Panc1 (cell line): ENCODE results near the gene QRICH1. TPM values are rescaled to one million over a fixed set of nuclear protein-coding genes. Genes with fewer than 3 reads are reported as not detected.

Source experiments
- ATAC-seq: fragments of 200-7000 bp; cut with Tn5 transposase; 2 replicates; pipeline ENCODE4 v1.9.1; 2020; ENCODE audit warnings: mild to moderate bottlenecking, moderate library complexity
- BruUV-seq: library from RNA; stranded (reverse); fragments of 400-500 nt; replicated peaks from 2 replicates; lab custom pipeline; 2021; lab: Mats Ljungman, UMichigan
- CTCF ChIA-PET: fragments of 300-600 bp; sonication (Branson Sonifier 250); formaldehyde crosslinking; loops from one replicate; lab custom pipeline; 2022; ENCODE audit warnings: antibody characterized with exemption; lab: Charles Lee
- POLR2A ChIA-PET: fragments of 300-600 bp; sonication (Branson Sonifier 250); formaldehyde crosslinking; loops from one replicate; lab custom pipeline; 2022; ENCODE audit warnings: antibody characterized with exemption; lab: Charles Lee
- DNase-seq: peaks from one replicate; pipeline ENCODE4 v3.0.0-alpha.2; 2010; ENCODE audit warnings: low read depth, low spot score
- H3K27ac ChIP-seq: 2 replicates; pipeline ENCODE4 v1.5.1; 2011; ENCODE audit warnings: mild to moderate bottlenecking, low read length, inconsistent platforms
- H3K27me3 ChIP-seq: fragments of 200-500 bp; sonication (Bioruptor generic); 2 replicates; pipeline ENCODE4 v1.6.0; 2014; ENCODE audit warnings: low read length, inconsistent platforms; ENCODE audit not compliant: control insufficient read depth, insufficient read depth
- H3K36me3 ChIP-seq: fragments of 200-500 bp; sonication (Bioruptor generic); 2 replicates; pipeline ENCODE4 v1.5.1; 2014; ENCODE audit warnings: inconsistent platforms, mild to moderate bottlenecking, low read length, moderate library complexity; ENCODE audit not compliant: control insufficient read depth, insufficient read depth
- H3K4me1 ChIP-seq: 2 replicates; pipeline ENCODE4 v1.5.1; 2011; ENCODE audit warnings: inconsistent platforms, mild to moderate bottlenecking, low read length, moderate library complexity; ENCODE audit not compliant: control insufficient read depth, insufficient read depth
- H3K4me3 ChIP-seq, 2 experiments: 2 replicates each; pipeline ENCODE4 v1.5.1; 2011 to 2012; ENCODE audit warnings: low read depth in 2 of 2, low read length in 2 of 2, mild to moderate bottlenecking in 2 of 2, inconsistent platforms in 1 of 2, moderate library complexity in 1 of 2
- H3K9me3 ChIP-seq: fragments of 200-500 bp; sonication (Bioruptor generic); 2 replicates; pipeline ENCODE4 v1.5.1; 2014; ENCODE audit warnings: low read depth, mild to moderate bottlenecking, inconsistent platforms, low read length, moderate library complexity; ENCODE audit not compliant: control insufficient read depth, insufficient read depth
- POLR2AphosphoS5 ChIP-seq: IDR thresholded peaks from 2 replicates; pipeline ENCODE4 v1.6.1; 2012; ENCODE audit warnings: mild to moderate bottlenecking, low read depth, low read length, moderate library complexity
- SIN3A ChIP-seq: IDR thresholded peaks from 2 replicates; pipeline ENCODE4 v1.6.1; 2012; ENCODE audit warnings: low read depth, mild to moderate bottlenecking, low read length, moderate library complexity, borderline replicate concordance; ENCODE audit not compliant: insufficient read depth
- TCF7L2 ChIP-seq: IDR thresholded peaks from 2 replicates; pipeline ENCODE4 v1.6.1; 2011; ENCODE audit warnings: mild to moderate bottlenecking, low read depth, low read length, inconsistent platforms
- in situ Hi-C: cut with HindIII; loops from 2 replicates; pipeline ENCODE4 v1.10.0; 2016; ENCODE audit warnings: low sequenced_read_pairs, low pct_unique_long_range_greater_than_20kb
- intact Hi-C: fragments of 100-400 bp; cut with micrococcal nuclease; formaldehyde crosslinking; loops from one replicate; pipeline ENCODE4 v1.10.0; 2022; ENCODE audit not compliant: unreplicated experiment
- total RNA-seq: library from RNA; stranded (reverse); gene quantifications from one replicate; pipeline ENCODE4 v1.2.1, GENCODE V29; 2021; ENCODE audit not compliant: unreplicated experiment
- TF ChIP-seq, protein P1 (sequence below), 2 experiments: IDR thresholded peaks; 2 replicates each; pipeline ENCODE4 v1.6.1; 2011 to 2012; ENCODE audit warnings: low read depth in 2 of 2, control low read depth in 1 of 2, low read length in 1 of 2, mild to moderate bottlenecking in 1 of 2, moderate library complexity in 1 of 2; ENCODE audit not compliant: insufficient read depth in 1 of 2
- TF ChIP-seq, protein P2 (sequence below): fragments of 450-650 bp; IDR thresholded peaks from 2 replicates; pipeline ENCODE4 v1.5.1; 2017; ENCODE audit warnings: mild to moderate bottlenecking

The QRICH1 gene
- total RNA-seq, 1 experiment from 2014 or later: 79.9 TPM

DNA sequence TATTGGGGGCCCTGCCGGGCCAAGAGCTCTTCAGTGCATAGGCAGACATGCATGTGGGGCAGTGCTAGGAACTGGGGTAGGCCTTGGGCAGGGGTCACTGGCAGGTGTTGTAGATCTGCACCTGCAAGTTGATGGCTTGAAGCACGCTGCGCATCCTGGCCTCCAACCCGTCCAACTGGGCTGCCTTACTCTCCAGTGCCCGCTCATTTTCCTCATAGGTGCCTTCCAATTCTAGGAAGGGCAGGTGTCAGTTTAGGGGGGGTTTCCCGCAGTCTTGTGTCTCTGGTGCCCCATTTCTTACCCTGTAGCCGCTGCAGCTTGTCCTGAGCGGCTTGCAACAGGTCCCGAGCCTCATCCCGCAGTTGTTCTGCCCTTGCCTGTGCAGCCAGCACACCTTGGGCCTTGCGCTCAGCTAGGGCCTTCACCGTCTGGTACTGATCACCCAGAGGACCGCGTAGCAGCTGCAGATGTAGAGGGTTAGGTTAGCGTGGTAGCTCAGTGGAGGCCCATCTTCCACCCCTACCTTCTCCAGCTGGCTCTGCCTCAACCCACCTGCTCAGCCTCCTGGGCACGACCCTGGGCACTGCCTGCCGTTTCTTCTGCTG is 27.4 kb upstream of the QRICH1 start:
- H3K27ac ChIP-seq: peak overlapping the region; percentile 92
- no peaks in the 10 kb centered on the region for H3K9me3 ChIP-seq
- DNase-seq: no peak
- ChIA-PET POLR2A (interaction anchor here (0.7 to 0.8 kb wide), 3 partner anchors 12 to 236 kb away, joined by 3 to 8 read pairs (median 4); partner anchors contain the start of gene WDR6), CTCF (interaction anchor here (0.5 to 0.7 kb wide), 3 partner anchors 19 to 1851 kb away, joined by 3 to 5 read pairs (median 3); no protein-coding TSS in a partner anchor)
- H3K4me1 ChIP-seq: peaks cover 8% of the 10 kb centered on the region
- no peaks in the 10 kb centered on the region; the same call in 1 of the 2 replicates for H3K36me3 ChIP-seq
- BruUV-seq: no TSS peak
- TF ChIP-seq POLR2AphosphoS5: no peak
- no peak for TF ChIP-seq SIN3A
- TF ChIP-seq TCF7L2: no peak
- TF ChIP-seq, protein P1, sequence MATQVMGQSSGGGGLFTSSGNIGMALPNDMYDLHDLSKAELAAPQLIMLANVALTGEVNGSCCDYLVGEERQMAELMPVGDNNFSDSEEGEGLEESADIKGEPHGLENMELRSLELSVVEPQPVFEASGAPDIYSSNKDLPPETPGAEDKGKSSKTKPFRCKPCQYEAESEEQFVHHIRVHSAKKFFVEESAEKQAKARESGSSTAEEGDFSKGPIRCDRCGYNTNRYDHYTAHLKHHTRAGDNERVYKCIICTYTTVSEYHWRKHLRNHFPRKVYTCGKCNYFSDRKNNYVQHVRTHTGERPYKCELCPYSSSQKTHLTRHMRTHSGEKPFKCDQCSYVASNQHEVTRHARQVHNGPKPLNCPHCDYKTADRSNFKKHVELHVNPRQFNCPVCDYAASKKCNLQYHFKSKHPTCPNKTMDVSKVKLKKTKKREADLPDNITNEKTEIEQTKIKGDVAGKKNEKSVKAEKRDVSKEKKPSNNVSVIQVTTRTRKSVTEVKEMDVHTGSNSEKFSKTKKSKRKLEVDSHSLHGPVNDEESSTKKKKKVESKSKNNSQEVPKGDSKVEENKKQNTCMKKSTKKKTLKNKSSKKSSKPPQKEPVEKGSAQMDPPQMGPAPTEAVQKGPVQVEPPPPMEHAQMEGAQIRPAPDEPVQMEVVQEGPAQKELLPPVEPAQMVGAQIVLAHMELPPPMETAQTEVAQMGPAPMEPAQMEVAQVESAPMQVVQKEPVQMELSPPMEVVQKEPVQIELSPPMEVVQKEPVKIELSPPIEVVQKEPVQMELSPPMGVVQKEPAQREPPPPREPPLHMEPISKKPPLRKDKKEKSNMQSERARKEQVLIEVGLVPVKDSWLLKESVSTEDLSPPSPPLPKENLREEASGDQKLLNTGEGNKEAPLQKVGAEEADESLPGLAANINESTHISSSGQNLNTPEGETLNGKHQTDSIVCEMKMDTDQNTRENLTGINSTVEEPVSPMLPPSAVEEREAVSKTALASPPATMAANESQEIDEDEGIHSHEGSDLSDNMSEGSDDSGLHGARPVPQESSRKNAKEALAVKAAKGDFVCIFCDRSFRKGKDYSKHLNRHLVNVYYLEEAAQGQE (IDR thresholded peaks at IDR 0.05; ENCODE audit: insufficient read depth in 1 of 2, low read depth in 2 of 2, low read length in 1 of 2): no peak
- TF ChIP-seq, protein P2, sequence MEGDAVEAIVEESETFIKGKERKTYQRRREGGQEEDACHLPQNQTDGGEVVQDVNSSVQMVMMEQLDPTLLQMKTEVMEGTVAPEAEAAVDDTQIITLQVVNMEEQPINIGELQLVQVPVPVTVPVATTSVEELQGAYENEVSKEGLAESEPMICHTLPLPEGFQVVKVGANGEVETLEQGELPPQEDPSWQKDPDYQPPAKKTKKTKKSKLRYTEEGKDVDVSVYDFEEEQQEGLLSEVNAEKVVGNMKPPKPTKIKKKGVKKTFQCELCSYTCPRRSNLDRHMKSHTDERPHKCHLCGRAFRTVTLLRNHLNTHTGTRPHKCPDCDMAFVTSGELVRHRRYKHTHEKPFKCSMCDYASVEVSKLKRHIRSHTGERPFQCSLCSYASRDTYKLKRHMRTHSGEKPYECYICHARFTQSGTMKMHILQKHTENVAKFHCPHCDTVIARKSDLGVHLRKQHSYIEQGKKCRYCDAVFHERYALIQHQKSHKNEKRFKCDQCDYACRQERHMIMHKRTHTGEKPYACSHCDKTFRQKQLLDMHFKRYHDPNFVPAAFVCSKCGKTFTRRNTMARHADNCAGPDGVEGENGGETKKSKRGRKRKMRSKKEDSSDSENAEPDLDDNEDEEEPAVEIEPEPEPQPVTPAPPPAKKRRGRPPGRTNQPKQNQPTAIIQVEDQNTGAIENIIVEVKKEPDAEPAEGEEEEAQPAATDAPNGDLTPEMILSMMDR: no peak
- H3K27me3 ChIP-seq: no peaks in the 10 kb centered on the region
- in situ Hi-C loops: no loop called here
- ATAC-seq: no peak; the same call in 1 of the 2 replicates
- intact Hi-C loops: no loop called here
- H3K4me3 ChIP-seq: peak overlapping the region in 1 of 2 experiments; percentile 83; a peak in 2 of 4 replicates

DNA sequence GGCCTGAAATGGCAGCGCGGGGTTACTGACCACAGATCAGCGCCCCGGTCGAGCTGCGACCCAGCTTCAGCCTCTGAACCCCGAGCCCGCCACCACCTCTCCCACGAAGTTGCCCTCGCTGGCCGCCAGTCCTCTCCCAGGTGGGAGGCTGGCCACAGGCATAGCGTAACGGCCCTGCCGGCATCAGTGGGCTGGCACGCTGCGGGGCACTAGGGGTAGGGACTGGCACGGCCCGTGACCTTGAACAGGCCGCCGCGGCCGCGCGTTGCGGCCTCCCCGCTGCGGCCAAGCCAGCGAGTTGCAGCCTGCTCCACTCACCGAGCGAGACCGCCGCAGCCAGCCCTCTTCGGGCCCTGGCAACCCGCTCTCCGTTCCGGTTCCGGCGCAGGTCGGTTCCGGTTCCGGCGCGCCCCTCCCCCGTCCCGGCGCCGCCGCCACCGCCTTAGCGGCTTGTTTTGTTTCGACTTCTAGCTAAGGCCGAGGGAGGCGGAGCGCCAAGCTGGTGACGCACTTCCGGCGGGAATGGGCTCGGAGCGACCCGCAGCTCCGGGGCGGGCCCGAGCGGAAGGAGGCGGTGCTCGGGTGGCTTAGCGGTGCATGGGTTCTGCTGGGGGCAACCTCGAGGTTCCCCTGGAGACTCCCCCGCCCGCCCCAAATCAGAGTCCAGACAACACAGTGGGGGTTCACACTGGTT is 26.7 kb upstream of the QRICH1 start, which contains the start of gene USP19:
Gene USP19 (minus strand): TSS at position 386 of the 694 bp plus-strand sequence. CDS start 1,678 bp downstream, outside the sequence.
- CTCF ChIA-PET: interaction anchor here (0.7 kb wide), 2 partner anchors 690 to 1851 kb away, joined by 3 to 5 read pairs; no protein-coding TSS in a partner anchor

More for the DNA sequence above, 26.7 kb upstream of the QRICH1 start, which contains the start of gene USP19:
- POLR2A ChIA-PET: interaction anchor here (0.7 to 0.8 kb wide), 3 partner anchors 13 to 237 kb away, joined by 3 to 8 read pairs (median 4); partner anchors contain the start of gene WDR6
- no TSS peak for BruUV-seq
- in situ Hi-C loops: no loop called here
- DNase-seq (no peak), ATAC-seq (peak; percentile 95)
- no peaks in the 10 kb centered on the region for H3K9me3 ChIP-seq
- H3K27me3 ChIP-seq: no peaks in the 10 kb centered on the region
- no peaks in the 10 kb centered on the region; the same call in 1 of the 2 replicates for H3K36me3 ChIP-seq
- peak within 1 kb of the TSS; percentile 92 for H3K27ac ChIP-seq
- H3K4me3 ChIP-seq: peak within 1 kb of the TSS; percentile 83 to 85
- intact Hi-C loops: no loop called here
- peaks cover 8% of the 10 kb centered on the region for H3K4me1 ChIP-seq
- TF ChIP-seq SIN3A: no peak
- TF ChIP-seq TCF7L2: no peak
- TF ChIP-seq POLR2AphosphoS5: peak; percentile 69; the same call in 1 of the 2 replicates
- TF ChIP-seq, protein P2: no peak
